AG09319 (cell line): ENCODE data around the gene COL20A1.

ENCODE experiments used
- DNase-seq: peaks from one replicate; pipeline ENCODE4 v3.0.0-alpha.2; 2010; ENCODE audit warnings: low read depth; ENCODE audit errors: extremely low read depth
- TF ChIP-seq, protein P1 (sequence below): IDR thresholded peaks from 2 replicates; pipeline ENCODE4 v1.5.1; 2011; ENCODE audit warnings: low read depth, mild to moderate bottlenecking, inconsistent platforms, low read length, moderate library complexity

COL20A1 gene

GRCh38 chr20:63355781-63356295 lies 62.9 kb downstream of the COL20A1 start:
- DNase-seq, result no peak
- TF ChIP-seq, protein P1, sequence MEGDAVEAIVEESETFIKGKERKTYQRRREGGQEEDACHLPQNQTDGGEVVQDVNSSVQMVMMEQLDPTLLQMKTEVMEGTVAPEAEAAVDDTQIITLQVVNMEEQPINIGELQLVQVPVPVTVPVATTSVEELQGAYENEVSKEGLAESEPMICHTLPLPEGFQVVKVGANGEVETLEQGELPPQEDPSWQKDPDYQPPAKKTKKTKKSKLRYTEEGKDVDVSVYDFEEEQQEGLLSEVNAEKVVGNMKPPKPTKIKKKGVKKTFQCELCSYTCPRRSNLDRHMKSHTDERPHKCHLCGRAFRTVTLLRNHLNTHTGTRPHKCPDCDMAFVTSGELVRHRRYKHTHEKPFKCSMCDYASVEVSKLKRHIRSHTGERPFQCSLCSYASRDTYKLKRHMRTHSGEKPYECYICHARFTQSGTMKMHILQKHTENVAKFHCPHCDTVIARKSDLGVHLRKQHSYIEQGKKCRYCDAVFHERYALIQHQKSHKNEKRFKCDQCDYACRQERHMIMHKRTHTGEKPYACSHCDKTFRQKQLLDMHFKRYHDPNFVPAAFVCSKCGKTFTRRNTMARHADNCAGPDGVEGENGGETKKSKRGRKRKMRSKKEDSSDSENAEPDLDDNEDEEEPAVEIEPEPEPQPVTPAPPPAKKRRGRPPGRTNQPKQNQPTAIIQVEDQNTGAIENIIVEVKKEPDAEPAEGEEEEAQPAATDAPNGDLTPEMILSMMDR, result no peak

GRCh38 chr20:63356511-63356910 lies 63.5 kb downstream of the COL20A1 start:
- no peak for DNase-seq
- TF ChIP-seq, protein P1, result no peak

DNA sequence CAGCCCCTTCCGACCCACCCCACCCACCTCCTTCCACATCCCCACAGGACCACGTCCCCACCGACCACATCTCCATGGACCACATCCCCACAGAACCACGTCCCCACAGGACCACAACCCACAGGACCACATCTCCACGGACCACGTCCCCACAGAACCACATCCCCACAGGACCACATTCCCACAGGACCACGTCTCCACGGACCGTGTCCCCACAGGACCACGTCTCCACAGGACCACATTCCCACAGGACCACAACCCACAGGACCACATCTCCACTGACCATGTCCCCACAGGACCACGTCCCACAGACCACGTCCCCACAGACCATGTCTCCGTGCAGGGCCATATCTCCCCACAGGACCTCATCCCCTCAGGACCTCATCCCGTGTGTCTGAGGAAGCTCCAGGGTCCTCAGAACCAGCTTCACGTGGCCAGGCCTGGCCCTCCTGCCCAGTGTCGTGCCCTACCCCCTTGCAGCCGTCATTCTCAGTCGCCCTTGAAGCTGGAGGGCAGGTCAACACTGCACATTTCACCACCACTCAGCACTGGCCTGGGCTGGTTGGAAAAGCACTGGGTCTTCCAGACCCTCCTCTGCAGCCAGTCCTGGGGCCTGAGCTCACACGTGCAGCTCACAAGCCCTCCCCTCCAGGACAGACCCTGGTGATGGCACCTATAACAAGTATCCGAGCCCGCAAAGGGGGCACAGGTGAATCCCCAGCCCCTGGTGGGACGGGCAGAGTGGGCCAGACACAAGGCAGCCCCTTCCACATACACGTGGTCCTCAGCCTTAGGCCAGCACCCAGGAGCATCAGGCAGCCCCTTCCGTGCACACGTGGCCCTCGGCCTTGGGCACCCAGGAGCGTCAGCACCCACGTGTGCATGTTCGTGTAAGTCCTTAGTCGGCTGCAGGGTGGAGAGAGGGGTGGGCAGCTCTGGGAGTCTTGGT lies 64.2 kb downstream of the COL20A1 start:
- DNase-seq, result no peak
- TF ChIP-seq, protein P1, result no peak

- DNase-seq, result no peak
- TF ChIP-seq, protein P1, result no peak
Observed at GRCh38 chr20:63357921-63358905, 65.2 kb downstream of the COL20A1 start.

GRCh38 chr20:63359164-63359934 lies 66.4 kb downstream of the COL20A1 start:
- DNase-seq, result no peak
- TF ChIP-seq, protein P1, result no peak

GRCh38 chr20:63359937-63360849 lies 67.2 kb downstream of the COL20A1 start:
- no peak for DNase-seq
- TF ChIP-seq, protein P1, result no peak
